ENCODE results near the gene TCEA2.

Gene TCEA2

GRCh38 chr20:64100566-64100888 lies 37.5 kb downstream of the TCEA2 start:
- no peak overlapping the region for H3K4me3 ChIP-seq (ENCODE audit: low read depth, low read length)
- no peak for DNase-seq (ENCODE audit: low read depth)
- no peak for TF ChIP-seq CTCF (IDR thresholded peaks at IDR 0.05; ENCODE audit: low read depth, low read length)
- TF ChIP-seq MAX (IDR thresholded peaks at IDR 0.05; ENCODE audit: low read depth, low read length): no peak
- TF ChIP-seq POLR2A (IDR thresholded peaks at IDR 0.05; ENCODE audit: extremely low read depth, insufficient read length): no peak
- no peak for TF ChIP-seq MYC (IDR thresholded peaks at IDR 0.05; ENCODE audit: low read depth, low read length)

- H3K4me3 ChIP-seq (ENCODE audit: low read depth, low read length): no peak overlapping the region
- DNase-seq (ENCODE audit: low read depth): no peak
- no peak for TF ChIP-seq POLR2A (IDR thresholded peaks at IDR 0.05; ENCODE audit: extremely low read depth, insufficient read length)
- TF ChIP-seq CTCF (IDR thresholded peaks at IDR 0.05; ENCODE audit: low read depth, low read length): no peak
- no peak for TF ChIP-seq MYC (IDR thresholded peaks at IDR 0.05; ENCODE audit: low read depth, low read length)
- TF ChIP-seq MAX (IDR thresholded peaks at IDR 0.05; ENCODE audit: low read depth, low read length): no peak
Observed at GRCh38 chr20:64100946-64101688, 38.1 kb downstream of the TCEA2 start.

GRCh38 chr20:64101731-64102621 lies 39.0 kb downstream of the TCEA2 start:
- DNase-seq (ENCODE audit: low read depth): peak; percentile 73
- H3K4me3 ChIP-seq (ENCODE audit: low read depth, low read length): no peak overlapping the region
- peak; percentile 81 for TF ChIP-seq CTCF (IDR thresholded peaks at IDR 0.05; ENCODE audit: low read depth, low read length)
- TF ChIP-seq MAX (IDR thresholded peaks at IDR 0.05; ENCODE audit: low read depth, low read length): no peak

- TF ChIP-seq MAX (IDR thresholded peaks at IDR 0.05; ENCODE audit: low read depth, low read length) (no peak), CTCF (IDR thresholded peaks at IDR 0.05; ENCODE audit: low read depth, low read length) (no peak), POLR2A (IDR thresholded peaks at IDR 0.05; ENCODE audit: extremely low read depth, insufficient read length) (no peak), MYC (IDR thresholded peaks at IDR 0.05; ENCODE audit: low read depth, low read length) (no peak)
- no peak for DNase-seq (ENCODE audit: low read depth)
- H3K4me3 ChIP-seq (ENCODE audit: low read depth, low read length): no peak overlapping the region
Observed at GRCh38 chr20:64102647-64103354, 39.8 kb downstream of the TCEA2 start.

GRCh38 chr20:64103871-64104666 lies 41.1 kb downstream of the TCEA2 start:
- TF ChIP-seq MAX (IDR thresholded peaks at IDR 0.05; ENCODE audit: low read depth, low read length) (no peak), MYC (IDR thresholded peaks at IDR 0.05; ENCODE audit: low read depth, low read length) (no peak), POLR2A (IDR thresholded peaks at IDR 0.05; ENCODE audit: extremely low read depth, insufficient read length) (no peak), CTCF (IDR thresholded peaks at IDR 0.05; ENCODE audit: low read depth, low read length) (no peak)
- no peak for DNase-seq (ENCODE audit: low read depth)
- H3K4me3 ChIP-seq (ENCODE audit: low read depth, low read length): no peak overlapping the region
